Keratinocyte (primary cell): ENCODE data around the gene TRPM3. TPM values are rescaled to one million over a fixed set of nuclear protein-coding genes. Genes with fewer than 3 reads are reported as not detected.

Source experiments
- DNase-seq: peaks from one replicate; pipeline ENCODE4 v3.0.0-alpha.2; 2011; ENCODE audit warnings: low read depth, missing footprints, low spot score
- FAIRE-seq: peaks from 2 replicates; lab custom pipeline; 2011; peaks lifted over from hg19 to GRCh38; lab: Jason Lieb, UNC
- H2AFZ ChIP-seq: 2 replicates; pipeline ENCODE4 v1.6.0; 2012; ENCODE audit warnings: low read length, control low read depth, inconsistent platforms; ENCODE audit not compliant: control insufficient read depth
- H3K27ac ChIP-seq: 2 replicates; pipeline ENCODE4 v1.5.1; 2011; ENCODE audit warnings: low read length; ENCODE audit not compliant: control insufficient read depth, insufficient read depth
- H3K27me3 ChIP-seq: 3 replicates; pipeline ENCODE4 v1.6.0; 2011; ENCODE audit warnings: low read length; ENCODE audit not compliant: control insufficient read depth, insufficient read depth; ENCODE audit errors: extremely low read depth
- H3K36me3 ChIP-seq, 2 experiments: 2 replicates in 1 of 2; 3 replicates in 1 of 2; pipeline ENCODE4 v1.5.1; 2011; ENCODE audit warnings: low read length in 2 of 2, mild to moderate bottlenecking in 1 of 2; ENCODE audit not compliant: control insufficient read depth in 2 of 2, insufficient read depth in 2 of 2; ENCODE audit errors: extremely low read depth in 1 of 2
- H3K4me1 ChIP-seq: 3 replicates; pipeline ENCODE4 v1.5.1; 2011; ENCODE audit warnings: low read length; ENCODE audit not compliant: control insufficient read depth, insufficient read depth; ENCODE audit errors: extremely low read depth
- H3K4me2 ChIP-seq: 3 replicates; pipeline ENCODE4 v1.6.0; 2011; ENCODE audit warnings: low read depth, low read length; ENCODE audit not compliant: control insufficient read depth, insufficient read depth; ENCODE audit errors: extremely low read depth
- H3K4me3 ChIP-seq, 3 experiments: fragments of 200-600 bp in 1 of 3; sonication (generic) in 1 of 3; 2 replicates in 2 of 3; 3 replicates in 1 of 3; pipeline ENCODE4 v1.5.1; 2011 to 2016; ENCODE audit warnings: low read length in 3 of 3, mild to moderate bottlenecking in 3 of 3, control low read depth in 2 of 3, inconsistent platforms in 1 of 3, low read depth in 1 of 3, mixed read lengths in 1 of 3, mixed run types in 1 of 3, moderate library complexity in 1 of 3; ENCODE audit not compliant: control insufficient read depth in 2 of 3, insufficient read depth in 2 of 3; ENCODE audit errors: extremely low read depth in 1 of 3
- H3K79me2 ChIP-seq: 2 replicates; pipeline ENCODE4 v1.6.0; 2012; ENCODE audit warnings: low read length; ENCODE audit not compliant: control insufficient read depth, insufficient read depth
- H3K9ac ChIP-seq: 3 replicates; pipeline ENCODE4 v1.6.0; 2011; ENCODE audit warnings: low read length; ENCODE audit not compliant: control insufficient read depth, insufficient read depth; ENCODE audit errors: extremely low read depth
- H3K9me1 ChIP-seq: 3 replicates; pipeline ENCODE4 v1.6.0; 2011; ENCODE audit warnings: low read length; ENCODE audit not compliant: control insufficient read depth, insufficient read depth; ENCODE audit errors: extremely low read depth
- H3K9me3 ChIP-seq: 2 replicates; pipeline ENCODE4 v1.5.1; 2012; ENCODE audit warnings: low read depth, low read length; ENCODE audit not compliant: control insufficient read depth
- H4K20me1 ChIP-seq: 3 replicates; pipeline ENCODE4 v1.6.0; 2011; ENCODE audit warnings: low read length; ENCODE audit not compliant: control insufficient read depth, insufficient read depth; ENCODE audit errors: extremely low read depth
- EZH2 ChIP-seq: IDR thresholded peaks from one replicate; pipeline ENCODE4 v1.6.1; 2012; ENCODE audit warnings: inconsistent platforms, mild to moderate bottlenecking, low read length, moderate library complexity
- dilution Hi-C: fragments of 300-500 bp; cut with MboI; formaldehyde crosslinking; loops from one replicate; pipeline ENCODE4 v1.7.0; 2020; ENCODE audit warnings: low sequenced_read_pairs; ENCODE audit not compliant: extremely low pct_ligation_motif_present
- polyA plus RNA-seq, 5 experiments: library from polyadenylated mRNA; depleted of rRNA in 3 of 5; stranded (reverse) in 3 of 5; stranded (forward) in 1 of 5; unstranded in 1 of 5; fragments of >200 nt; gene quantifications; 1 replicate in 1 of 5; 2 replicates in 3 of 5; 3 replicates in 1 of 5; pipeline versions ENCODE4 v1.2.1 to v1.2.3, GENCODE V29; 2011 to 2012; ENCODE audit warnings: missing spikeins in 2 of 5, low read depth in 1 of 5, low replicate concordance in 1 of 5
- TF ChIP-seq, protein P1 (sequence below), 3 experiments: IDR thresholded peaks in 1 of 3; conservative IDR thresholded peaks in 1 of 3; optimal IDR thresholded peaks in 1 of 3; 2 replicates in 2 of 3; 3 replicates in 1 of 3; pipeline versions ENCODE3 to v1.5.1; 2011; ENCODE audit warnings: low read length in 3 of 3, mild to moderate bottlenecking in 3 of 3, moderate library complexity in 2 of 3, control low read depth in 1 of 3, inconsistent platforms in 1 of 3; ENCODE audit not compliant: insufficient read depth in 2 of 3; ENCODE audit errors: extremely low read depth in 1 of 3

Gene TRPM3
- polyA plus RNA-seq, 1 donor (not counting 4 experiments of a cell fraction or from before 2014, with no cell fraction given), result 0.03 TPM

DNA sequence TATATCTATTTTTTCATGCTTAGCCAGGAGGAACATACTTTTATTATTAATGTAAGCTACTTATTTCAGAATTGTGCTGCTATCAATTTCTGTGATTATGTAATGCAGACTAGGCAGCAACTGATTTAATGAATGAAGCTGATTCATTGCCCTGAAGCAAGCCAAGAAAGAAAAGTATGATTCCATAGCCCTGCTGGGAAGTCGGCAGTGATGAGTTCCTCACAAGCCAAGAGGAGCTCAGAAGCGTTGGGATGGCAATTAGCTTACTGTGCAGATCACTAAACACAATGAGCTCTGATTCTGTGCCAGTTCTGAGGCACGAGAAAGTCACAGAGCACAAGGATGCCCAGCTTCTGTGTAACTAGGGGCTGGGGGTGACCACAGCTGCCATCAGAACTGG, 452.7 kb downstream of the TRPM3 start:
- Histone ChIP-seq H2AFZ (no peak overlapping the region), H3K9me3 (no peaks in the 10 kb centered on the region), H3K4me2 (no peak overlapping the region), H3K27ac (no peak overlapping the region), H3K4me3 (no peak overlapping the region), H3K4me1 (no peaks in the 10 kb centered on the region), H4K20me1 (no peaks in the 10 kb centered on the region), H3K9ac (no peak overlapping the region), H3K36me3 (no peaks in the 10 kb centered on the region), H3K79me2 (no peaks in the 10 kb centered on the region), H3K9me1 (no peaks in the 10 kb centered on the region), H3K27me3 (peaks cover 2% of the 10 kb centered on the region)
- FAIRE-seq (no peak), DNase-seq (no peak)
- dilution Hi-C loops, result no loop called here
- TF ChIP-seq EZH2, result no peak
- TF ChIP-seq, protein P1, sequence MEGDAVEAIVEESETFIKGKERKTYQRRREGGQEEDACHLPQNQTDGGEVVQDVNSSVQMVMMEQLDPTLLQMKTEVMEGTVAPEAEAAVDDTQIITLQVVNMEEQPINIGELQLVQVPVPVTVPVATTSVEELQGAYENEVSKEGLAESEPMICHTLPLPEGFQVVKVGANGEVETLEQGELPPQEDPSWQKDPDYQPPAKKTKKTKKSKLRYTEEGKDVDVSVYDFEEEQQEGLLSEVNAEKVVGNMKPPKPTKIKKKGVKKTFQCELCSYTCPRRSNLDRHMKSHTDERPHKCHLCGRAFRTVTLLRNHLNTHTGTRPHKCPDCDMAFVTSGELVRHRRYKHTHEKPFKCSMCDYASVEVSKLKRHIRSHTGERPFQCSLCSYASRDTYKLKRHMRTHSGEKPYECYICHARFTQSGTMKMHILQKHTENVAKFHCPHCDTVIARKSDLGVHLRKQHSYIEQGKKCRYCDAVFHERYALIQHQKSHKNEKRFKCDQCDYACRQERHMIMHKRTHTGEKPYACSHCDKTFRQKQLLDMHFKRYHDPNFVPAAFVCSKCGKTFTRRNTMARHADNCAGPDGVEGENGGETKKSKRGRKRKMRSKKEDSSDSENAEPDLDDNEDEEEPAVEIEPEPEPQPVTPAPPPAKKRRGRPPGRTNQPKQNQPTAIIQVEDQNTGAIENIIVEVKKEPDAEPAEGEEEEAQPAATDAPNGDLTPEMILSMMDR (optimal IDR thresholded peaks at IDR 0.05 in 1 of 3, IDR thresholded peaks at IDR 0.05 in 1 of 3, conservative IDR thresholded peaks at IDR 0.05 in 1 of 3; ENCODE audit: extremely low read depth in 1 of 3, insufficient read depth in 2 of 3, low read length in 3 of 3), result no peak

DNA sequence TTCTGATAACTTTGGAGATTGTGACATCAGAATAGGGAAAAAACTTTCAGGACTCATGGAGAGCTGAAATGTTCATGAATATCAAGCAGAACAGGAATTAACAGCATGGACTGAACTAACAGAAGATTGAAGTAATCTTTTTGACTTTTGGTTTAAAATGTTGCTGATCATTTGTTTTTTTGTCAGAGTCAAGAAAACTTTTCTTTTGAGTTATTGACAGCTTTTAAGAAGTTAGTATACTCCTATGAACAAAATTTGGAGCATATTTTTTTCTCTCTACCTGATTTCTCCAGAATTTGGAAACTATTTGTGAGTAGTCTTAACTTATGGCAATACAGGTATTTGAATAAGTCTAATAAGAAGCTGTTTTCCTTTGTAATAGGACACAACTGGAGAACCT, 462.7 kb downstream of the TRPM3 start:
- no peaks in the 10 kb centered on the region for H3K9me3 ChIP-seq
- no peak overlapping the region for H3K9ac ChIP-seq
- no peak overlapping the region for H3K27ac ChIP-seq
- H3K27me3 ChIP-seq, result no peaks in the 10 kb centered on the region
- no peaks in the 10 kb centered on the region for H4K20me1 ChIP-seq
- H3K4me3 ChIP-seq, result no peak overlapping the region
- no peaks in the 10 kb centered on the region for H3K36me3 ChIP-seq
- H3K4me1 ChIP-seq, result no peaks in the 10 kb centered on the region
- H3K9me1 ChIP-seq, result no peaks in the 10 kb centered on the region
- H2AFZ ChIP-seq, result no peak overlapping the region
- no peak for DNase-seq
- no peaks in the 10 kb centered on the region for H3K79me2 ChIP-seq
- FAIRE-seq, result no peak
- H3K4me2 ChIP-seq, result no peak overlapping the region
- dilution Hi-C loops, result no loop called here
- TF ChIP-seq EZH2, result no peak
- TF ChIP-seq, protein P1 (optimal IDR thresholded peaks at IDR 0.05 in 1 of 3, IDR thresholded peaks at IDR 0.05 in 1 of 3, conservative IDR thresholded peaks at IDR 0.05 in 1 of 3; ENCODE audit: extremely low read depth in 1 of 3, insufficient read depth in 2 of 3, low read length in 3 of 3), result no peak
